Heart right ventricle (tissue), 16 donors: ENCODE measurements around the gene SPECC1. TPM values are rescaled to one million over a fixed set of nuclear protein-coding genes. Genes with fewer than 3 reads are reported as not detected.
"Not testable (repeated sequence)": the region's sequence is repeated elsewhere in the genome, so short reads cannot be mapped to it uniquely, and the experiment has no call there.

ENCODE experiments used
- ATAC-seq, 8 donors: fragments of 200-7000 bp; cut with Tn5 transposase; one replicate each; pipeline ENCODE4 v1.9.1; 2020; ENCODE audit warnings: mild to moderate bottlenecking in 8 of 8, moderate library complexity in 8 of 8, moderate number of reproducible peaks in 1 of 8
- DNase-seq, 2 donors: peaks; one replicate each; pipeline ENCODE4 v3.0.0-alpha.2; 2020
- H3K27ac ChIP-seq, 10 donors: fragments of 200-600 bp; sonication (generic) in 2 of 10; one replicate each; pipeline versions ENCODE4 v1.5.0 to v1.8.0; 2020 to 2022; ENCODE audit warnings: mild to moderate bottlenecking in 3 of 10
- H3K27me3 ChIP-seq, 7 donors: fragments of 200-600 bp; one replicate each; pipeline ENCODE4 v1.8.0; 2021 to 2022; ENCODE audit warnings: mild to moderate bottlenecking in 2 of 7
- H3K36me3 ChIP-seq, 9 donors: fragments of 200-600 bp; sonication (generic) in 1 of 9; one replicate each; pipeline versions ENCODE4 v1.5.0 to v1.8.0; 2020 to 2022; ENCODE audit warnings: mild to moderate bottlenecking in 2 of 9
- H3K4me1 ChIP-seq, 9 donors: fragments of 200-600 bp; sonication (generic) in 1 of 9; one replicate each; pipeline versions ENCODE4 v1.5.0 to v1.8.0; 2020 to 2022; ENCODE audit warnings: mild to moderate bottlenecking in 4 of 9
- H3K4me3 ChIP-seq, 10 donors: fragments of 200-600 bp; sonication (generic) in 2 of 10; one replicate each; pipeline versions ENCODE4 v1.5.0 to v1.8.0; 2020 to 2022; ENCODE audit warnings: mild to moderate bottlenecking in 7 of 10, moderate library complexity in 2 of 10
- H3K9me3 ChIP-seq, 11 donors: fragments of 200-600 bp in 10 of 11; sonication (generic) in 2 of 11; one replicate each; pipeline versions ENCODE4 v1.5.0 to v1.8.0; 2013 to 2022; ENCODE audit warnings: mild to moderate bottlenecking in 2 of 11, control low read depth in 1 of 11, moderate library complexity in 1 of 11
- WGBS, 2 donors: extraction: QIAGEN DNeasy Blood & Tissue Kit; methylation state at CpG; one replicate each; pipeline ENCODE4 v1.1.7; 2013; ENCODE audit warnings: inconsistent platforms in 1 of 2; 5-methylcytosine and 5-hydroxymethylcytosine counted together
- intact Hi-C, 10 donors: fragments of 100-400 bp; cut with DNase I; formaldehyde crosslinking; loops; one replicate each; pipeline versions ENCODE4 v1.11.1 to v1.14.2; 2022
- polyA plus RNA-seq, 2 donors: library from polyadenylated mRNA; stranded (reverse); fragments of 200-250 nt; gene quantifications; one replicate each; pipeline ENCODE4 v1.2.3, GENCODE V29; 2013
- total RNA-seq, 10 donors: library from RNA; stranded (reverse); fragmentation: NEBNext Ultra II Directional in 3 of 10; extraction: Animal tissue kit (Norgen Biotek cat#: 25700) in 3 of 10; gene quantifications; one replicate each; pipeline versions ENCODE4 v1.2.1 to v1.2.4, GENCODE V29; 2021 to 2023
- TF ChIP-seq, protein P1 (sequence below), 9 donors: fragments of 200-600 bp; sonication (generic) in 2 of 9; IDR thresholded peaks; one replicate each; pipeline versions ENCODE4 v1.5.0 to v1.8.0; 2021 to 2022; ENCODE audit warnings: antibody characterized with exemption in 9 of 9, mild to moderate bottlenecking in 5 of 9, moderate library complexity in 1 of 9
- donor health status: Arrhythmogenic right ventricular cardiomyopathy.
- donor health status: ischemic (EF 13 %, LVEDD 7.1; RV severe dilation, severe dysfunction).
- donor health status: healthy with polysubstance abuse.
- donor health status: DM: no; HTN: yes; CAD: no.
- donor health status: DM: no; HTN: no; CAD: no.
- donor health status: ischemic (EF 25% LVEDD 6.9; RV normal size, moderate dysfunction).
- donor health status: ischemic (EF 25% LVEDD 5.7; RV mildly dilated, moderate dysfunction).
- donor health status: healthy.
- donor health status: DM: yes; HTN: yes; CAD: no.
- donor health status: Ischemic cardiomyopathy.
- donor health status: ischemic (EF 35%, LVEDD 5.7; RV mildly dilated, moderate dysfunction).
- donor health status: nonischemic (EF 11% LVEDD 7.7; RV severe dilation, severe dysfunction).
- donor health status: DM: yes; HTN: yes; CAD: no.
- donor health status: PGD.
- donor health status: ischemic (EF 29% LVEDD 5.4; RV normal size, mild dysfunction).
- donor health status: nonischemic (EF 23%, LVEDD 6.1; RV moderate dilation, normal function).

Gene SPECC1
- total and polyA plus RNA-seq, 12 donors, result 2.9 to 15.2 (median 8.5) TPM

DNA sequence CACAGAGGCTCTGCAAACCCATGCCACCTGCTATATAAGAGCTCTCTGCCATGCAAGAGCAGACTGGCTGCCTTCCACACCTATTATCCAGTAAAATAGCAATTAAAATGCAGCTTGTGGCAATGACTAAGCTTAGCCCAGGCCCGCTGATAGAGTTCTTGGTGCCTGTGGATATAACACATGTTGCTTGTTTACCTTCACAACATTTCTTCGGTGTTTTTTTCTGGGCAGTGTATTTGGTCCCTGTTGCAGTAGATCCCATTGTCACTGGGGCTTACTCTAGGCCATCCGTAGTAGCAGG, 63.5 kb downstream of the SPECC1 start:
- no peaks in the 10 kb centered on the region for H3K36me3 ChIP-seq

DNA sequence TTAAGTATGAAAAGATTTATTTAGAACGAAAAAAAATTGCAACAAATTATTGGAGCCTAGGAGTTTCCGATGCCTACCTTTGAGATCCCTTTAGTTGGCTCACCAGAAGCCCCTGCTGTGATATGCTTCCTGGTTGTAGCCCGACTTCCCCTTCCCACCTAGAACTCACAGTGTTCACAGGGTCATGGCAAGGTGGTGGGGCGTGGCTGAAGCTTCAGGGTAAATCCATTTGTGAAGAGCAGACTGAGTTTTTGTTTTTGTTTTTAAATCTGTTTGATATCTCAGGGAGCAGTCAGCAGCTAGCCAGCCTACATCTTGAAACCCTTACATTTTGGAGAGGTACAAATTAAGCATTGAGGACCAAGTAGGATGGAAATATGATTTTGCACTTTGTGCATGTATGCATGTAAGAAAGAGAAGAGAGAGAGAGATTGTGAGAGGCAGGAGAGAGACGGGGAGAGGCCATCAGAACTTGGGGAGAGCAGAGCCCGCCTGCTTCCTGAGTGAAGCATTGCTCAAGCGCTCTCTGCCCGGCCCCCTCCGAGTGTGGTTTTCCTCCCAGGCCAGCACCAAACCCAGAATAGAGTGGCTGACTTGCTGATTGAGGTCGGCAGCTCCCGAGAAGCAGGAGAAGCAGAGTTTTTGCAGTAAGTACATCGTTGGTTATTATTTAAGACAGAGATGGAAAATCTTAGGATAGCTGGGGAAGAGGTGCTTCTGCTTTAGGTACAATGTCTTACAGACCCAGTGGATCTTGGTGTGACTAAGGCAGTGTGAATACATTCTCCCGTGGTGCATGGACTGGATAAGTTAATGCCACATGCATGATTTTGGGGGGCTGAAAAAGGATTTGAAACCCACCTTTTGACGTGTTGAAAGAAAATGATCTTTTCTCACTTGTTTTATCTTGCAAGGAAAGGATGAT, 64.2 kb downstream of the SPECC1 start:
- Histone ChIP-seq H3K4me1 (peaks cover 0 to 76% (median 10%) of the 10 kb centered on the region in 9 donors), H3K4me3 (peak overlapping the region in 9 of 10 donors; percentile 14 to 51 (median 45)), H3K27ac (peak overlapping the region in 9 of 10 donors; percentile 8 to 80 (median 69)), H3K27me3 (no peaks in the 10 kb centered on the region), H3K9me3 (no peaks in the 10 kb centered on the region), H3K36me3 (no peaks in the 10 kb centered on the region)
- intact Hi-C loops, result loop anchor here in 1 of 10 donors (5.0 kb wide), 1 partner anchor 61 kb away; no protein-coding TSS in a partner anchor
- DNase-seq (peak; percentile 64 to 65), ATAC-seq (peak; percentile 87 to 94 (median 89))
- WGBS, 2 donors, result 50 to 52% methylated on average over 14 of the region's 14 CpGs
- TF ChIP-seq, protein P1, sequence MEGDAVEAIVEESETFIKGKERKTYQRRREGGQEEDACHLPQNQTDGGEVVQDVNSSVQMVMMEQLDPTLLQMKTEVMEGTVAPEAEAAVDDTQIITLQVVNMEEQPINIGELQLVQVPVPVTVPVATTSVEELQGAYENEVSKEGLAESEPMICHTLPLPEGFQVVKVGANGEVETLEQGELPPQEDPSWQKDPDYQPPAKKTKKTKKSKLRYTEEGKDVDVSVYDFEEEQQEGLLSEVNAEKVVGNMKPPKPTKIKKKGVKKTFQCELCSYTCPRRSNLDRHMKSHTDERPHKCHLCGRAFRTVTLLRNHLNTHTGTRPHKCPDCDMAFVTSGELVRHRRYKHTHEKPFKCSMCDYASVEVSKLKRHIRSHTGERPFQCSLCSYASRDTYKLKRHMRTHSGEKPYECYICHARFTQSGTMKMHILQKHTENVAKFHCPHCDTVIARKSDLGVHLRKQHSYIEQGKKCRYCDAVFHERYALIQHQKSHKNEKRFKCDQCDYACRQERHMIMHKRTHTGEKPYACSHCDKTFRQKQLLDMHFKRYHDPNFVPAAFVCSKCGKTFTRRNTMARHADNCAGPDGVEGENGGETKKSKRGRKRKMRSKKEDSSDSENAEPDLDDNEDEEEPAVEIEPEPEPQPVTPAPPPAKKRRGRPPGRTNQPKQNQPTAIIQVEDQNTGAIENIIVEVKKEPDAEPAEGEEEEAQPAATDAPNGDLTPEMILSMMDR (IDR thresholded peaks at IDR 0.05), result no peak

More for the DNA sequence above, 63.5 kb downstream of the SPECC1 start:
- intact Hi-C loops, result loop anchor here in 1 of 10 donors (5.0 kb wide), 1 partner anchor 60 kb away; no protein-coding TSS in a partner anchor
- WGBS, 2 donors, result 90 to 96% methylated on average over 3 of the region's 3 CpGs
- TF ChIP-seq, protein P1 (IDR thresholded peaks at IDR 0.05), result no peak
- Histone ChIP-seq H3K4me1 (peaks cover 0 to 73% (median 10%) of the 10 kb centered on the region in 9 donors), H3K27ac (peak overlapping the region in 7 of 10 donors; percentile 14 to 80 (median 70)), H3K4me3 (no peak overlapping the region), H3K27me3 (no peaks in the 10 kb centered on the region), H3K9me3 (no peaks in the 10 kb centered on the region)
- no peak for DNase-seq
- ATAC-seq, result no peak

DNA sequence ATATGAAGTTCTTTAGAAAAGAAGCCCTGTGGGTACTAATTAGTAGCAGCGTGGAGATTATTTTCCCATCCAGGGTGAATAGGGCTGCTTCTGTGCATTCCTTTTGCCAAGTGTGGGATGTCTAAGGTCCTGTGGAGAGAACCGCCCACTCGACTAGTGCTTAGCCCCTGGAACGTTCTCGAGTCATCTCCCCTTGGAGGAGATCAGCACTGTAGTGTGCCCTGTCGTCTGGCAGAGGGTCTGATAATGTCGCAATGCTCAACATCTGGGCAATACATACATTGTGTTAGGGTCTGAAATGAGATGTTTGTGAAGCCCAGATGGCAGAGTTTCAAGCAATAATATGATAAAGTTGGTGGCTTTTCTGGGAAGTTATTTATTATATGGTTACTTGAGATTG, 64.8 kb downstream of the SPECC1 start:
- TF ChIP-seq, protein P1 (IDR thresholded peaks at IDR 0.05), result no peak
- intact Hi-C loops, result loop anchor here in 1 of 10 donors (5.0 kb wide), 1 partner anchor 62 kb away; no protein-coding TSS in a partner anchor
- no peaks in the 10 kb centered on the region for H3K27me3 ChIP-seq
- H3K27ac ChIP-seq, result peak overlapping the region in 9 of 10 donors; percentile 14 to 80 (median 69)
- DNase-seq, result no peak
- peak overlapping the region in 9 of 10 donors; percentile 14 to 51 (median 45) for H3K4me3 ChIP-seq
- no peaks in the 10 kb centered on the region for H3K36me3 ChIP-seq
- H3K9me3 ChIP-seq, result no peaks in the 10 kb centered on the region
- 45 to 58% methylated on average over 7 of the region's 7 CpGs for WGBS, 2 donors
- ATAC-seq, result peak; percentile 67 to 88 (median 78)
- peaks cover 0 to 75% (median 10%) of the 10 kb centered on the region in 9 donors for H3K4me1 ChIP-seq

DNA sequence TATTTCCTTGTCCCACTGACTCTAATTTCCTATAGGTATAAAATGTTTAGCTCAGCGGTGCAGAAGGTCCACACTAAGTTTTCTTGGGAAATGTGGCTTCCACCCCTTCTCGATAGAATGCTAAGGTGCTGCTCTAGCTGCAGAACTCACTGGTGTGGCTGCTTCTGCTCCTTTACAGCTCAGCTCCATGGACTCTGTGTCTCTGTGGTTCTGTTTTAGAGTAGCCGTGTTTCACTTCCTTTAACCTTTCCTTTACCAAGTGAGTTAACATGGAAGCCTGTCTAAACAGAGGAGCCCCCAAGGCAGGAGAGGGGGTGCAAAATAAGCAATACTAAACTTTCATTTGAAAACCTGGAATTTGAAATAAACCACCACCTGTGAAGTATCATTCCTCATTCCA, 65.3 kb downstream of the SPECC1 start:
- ATAC-seq (peak in 4 of 8 donors; percentile 43 to 67 (median 56)), DNase-seq (no peak)
- TF ChIP-seq, protein P1 (IDR thresholded peaks at IDR 0.05), result no peak
- H3K4me1 ChIP-seq, result peaks cover 0 to 73% (median 10%) of the 10 kb centered on the region in 9 donors
- H3K27me3 ChIP-seq, result no peaks in the 10 kb centered on the region
- H3K36me3 ChIP-seq, result no peaks in the 10 kb centered on the region
- H3K4me3 ChIP-seq, result peak overlapping the region in 9 of 10 donors; percentile 14 to 51 (median 45)
- intact Hi-C loops, result loop anchor here in 1 of 10 donors (5.0 kb wide), 1 partner anchor 62 kb away; no protein-coding TSS in a partner anchor
- peak overlapping the region in 9 of 10 donors; percentile 14 to 80 (median 69) for H3K27ac ChIP-seq
- no peaks in the 10 kb centered on the region for H3K9me3 ChIP-seq
- WGBS, 2 donors, result 59 to 64% methylated on average over 3 of the region's 3 CpGs

DNA sequence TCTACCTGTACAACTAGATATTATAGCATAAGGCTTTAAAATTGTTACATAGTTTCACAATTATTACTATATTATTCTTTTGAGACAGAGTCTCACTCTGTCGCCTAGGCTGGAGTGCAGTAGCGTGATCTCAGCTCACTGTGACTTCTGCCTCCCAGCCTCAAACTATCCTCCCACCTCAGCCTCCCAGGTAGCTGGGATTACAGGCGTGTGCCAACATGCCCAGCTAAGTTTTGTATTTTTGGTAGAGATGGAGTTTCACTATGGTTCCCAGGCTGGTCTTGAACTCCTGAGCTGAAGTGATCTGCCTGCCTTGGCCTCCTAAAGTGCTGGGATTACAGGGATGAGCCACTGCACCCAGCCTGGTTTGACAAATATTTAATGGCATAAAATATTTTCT, 67.0 kb downstream of the SPECC1 start:
- peaks cover 0 to 65% (median 10%) of the 10 kb centered on the region in 9 donors for H3K4me1 ChIP-seq
- H3K27me3 ChIP-seq, DNase-seq, H3K36me3 ChIP-seq, ATAC-seq, intact Hi-C loops, H3K9me3 ChIP-seq: not testable (repeated sequence)
- H3K4me3 ChIP-seq, result peak overlapping the region in 7 of 10 donors; percentile 0 to 49 (median 25)
- 85 to 93% methylated on average over 3 of the region's 3 CpGs for WGBS, 2 donors
- peak overlapping the region in 9 of 10 donors; percentile 7 to 74 (median 57) for H3K27ac ChIP-seq
